Spleen (tissue), 11 donors: ENCODE results near the gene ZNF862. TPM values are rescaled to one million over a fixed set of nuclear protein-coding genes. Genes with fewer than 3 reads are reported as not detected.

ENCODE experiments used
- DNase-seq: peaks from one replicate; pipeline ENCODE4 v3.0.0-alpha.2; 2020
- H3K27ac ChIP-seq, 8 donors: fragments of 200-600 bp; sonication (generic) in 7 of 8; 1 replicate in 4 of 8; 2 replicates in 4 of 8; pipeline versions ENCODE4 v1.5.0 to v1.8.0; 2016 to 2021; ENCODE audit warnings: inconsistent platforms in 4 of 8, mild to moderate bottlenecking in 4 of 8, moderate library complexity in 1 of 8
- H3K27me3 ChIP-seq, 7 donors: fragments of 200-600 bp; sonication (generic) in 6 of 7; replicated peaks in 1 of 7; 1 replicate in 4 of 7; 2 replicates in 3 of 7; pipeline versions ENCODE4 v1.5.0 to v1.8.0; 2016 to 2021; ENCODE audit warnings: inconsistent platforms in 3 of 7, mild to moderate bottlenecking in 1 of 7
- H3K36me3 ChIP-seq, 6 donors: fragments of 200-600 bp; sonication (generic) in 5 of 6; 1 replicate in 4 of 6; 2 replicates in 2 of 6; pipeline versions ENCODE4 v1.5.0 to v1.8.0; 2016 to 2021; ENCODE audit warnings: inconsistent platforms in 2 of 6
- H3K4me1 ChIP-seq, 6 donors: fragments of 200-600 bp; sonication (generic) in 5 of 6; 1 replicate in 3 of 6; 2 replicates in 3 of 6; pipeline versions ENCODE4 v1.5.0 to v1.8.0; 2016 to 2021; ENCODE audit warnings: inconsistent platforms in 3 of 6
- H3K4me3 ChIP-seq, 8 donors: fragments of 200-600 bp; sonication (generic) in 7 of 8; 1 replicate in 4 of 8; 2 replicates in 4 of 8; pipeline versions ENCODE4 v1.5.0 to v1.8.0; 2016 to 2021; ENCODE audit warnings: inconsistent platforms in 4 of 8, mild to moderate bottlenecking in 4 of 8, moderate library complexity in 2 of 8
- H3K9me3 ChIP-seq, 8 donors: fragments of 200-600 bp; sonication (generic) in 7 of 8; 1 replicate in 4 of 8; 2 replicates in 4 of 8; pipeline versions ENCODE4 v1.5.0 to v1.8.0; 2016 to 2021; ENCODE audit warnings: inconsistent platforms in 4 of 8
- CTCF ChIP-seq, 11 experiments: fragments of 200-600 bp in 7 of 11; fragments of 450-650 bp in 4 of 11; sonication (generic) in 4 of 11; IDR thresholded peaks in 8 of 11; conservative IDR thresholded peaks in 3 of 11; 1 replicate in 7 of 11; 2 replicates in 4 of 11; pipeline versions ENCODE4 v1.4.0 to v1.8.0; 2016 to 2021; ENCODE audit warnings: antibody characterized with exemption in 11 of 11, inconsistent platforms in 4 of 11, mild to moderate bottlenecking in 1 of 11
- POLR2A ChIP-seq, 3 donors: fragments of 450-650 bp; IDR thresholded peaks; one replicate each; pipeline ENCODE4 v1.5.1; 2017; ENCODE audit warnings: antibody characterized with exemption in 3 of 3, mild to moderate bottlenecking in 1 of 3
- POLR2AphosphoS5 ChIP-seq, 3 donors: sonication (generic); formaldehyde crosslinking; IDR thresholded peaks; one replicate each; pipeline ENCODE4 v1.5.1; 2017; ENCODE audit warnings: antibody characterized with exemption in 3 of 3
- WGBS, 5 donors: extraction: QIAGEN DNeasy Blood & Tissue Kit in 3 of 5; methylation state at CpG; one replicate each; pipeline versions ENCODE4 v1.1.5 to v1.1.7; 2013 to 2018; 5-methylcytosine and 5-hydroxymethylcytosine counted together
- intact Hi-C: fragments of 100-400 bp; cut with DNase I; formaldehyde crosslinking; loops from one replicate; pipeline ENCODE4 v1.15.0; 2023; ENCODE audit warnings: low total_unique reads
- polyA plus RNA-seq, 3 donors: library from polyadenylated mRNA; stranded (reverse); fragments of 200-250 nt; gene quantifications; one replicate each; pipeline ENCODE4 v1.2.1, GENCODE V29; 2013
- total RNA-seq, 7 donors: library from RNA; depleted of rRNA in 3 of 7; stranded (reverse); fragments of >200 nt in 3 of 7; fragmentation: NEBNext Ultra II Directional in 4 of 7; extraction: Animal tissue kit (Norgen Biotek cat#: 25700) in 4 of 7; gene quantifications; one replicate each; pipeline versions ENCODE4 v1.1.0 to v1.2.1, GENCODE V29; 2016 to 2021
- donor health status: healthy with polysubstance abuse.
- donor health status: DM: no; HTN: no; CAD: no; lungs with moderate emphysema.
- donor health status: DM: no; HTN: no; CAD: no.
- donor health status: Bipolar disorder and iron deficiency.
- donor health status: healthy.
- donor health status: DM: no; HTN: no; CAD: no.
- donor health status: DM: yes; HTN: yes; CAD: no.

Gene ZNF862
- total and polyA plus RNA-seq, 10 donors = 4.4 to 39.8 (median 25.4) TPM

- WGBS, 5 donors = 62 to 82% (median 80%) methylated on average over 5 to 6 of the region's 6 CpGs
- Histone ChIP-seq H3K4me1 (peaks cover 0 to 12% (median 8%) of the 10 kb centered on the region in 6 donors), H3K27me3 (peaks cover 0 to 49% (median 21%) of the 10 kb centered on the region in 7 donors), H3K9me3 (no peaks in the 10 kb centered on the region), H3K36me3 (no peaks in the 10 kb centered on the region), H3K27ac (no peak overlapping the region), H3K4me3 (no peak overlapping the region)
- DNase-seq = no peak
- no peak for TF ChIP-seq POLR2AphosphoS5 (IDR thresholded peaks at IDR 0.05)
- intact Hi-C loops = loop anchor here (10.0 kb wide), 1 partner anchor 130 kb away; no protein-coding TSS in a partner anchor
Observed at GRCh38 chr7:149794661-149795060, 43.5 kb upstream of the ZNF862 start.

- no peak for DNase-seq
- WGBS, 5 donors = 76 to 91% (median 89%) methylated on average over 6 to 10 of the region's 10 CpGs
- Histone ChIP-seq H3K9me3 (no peaks in the 10 kb centered on the region), H3K27me3 (peaks cover 0 to 44% (median 16%) of the 10 kb centered on the region in 7 donors), H3K4me3 (no peak overlapping the region), H3K36me3 (no peaks in the 10 kb centered on the region), H3K4me1 (peaks cover 0 to 8% (median 4%) of the 10 kb centered on the region in 6 donors), H3K27ac (no peak overlapping the region)
- TF ChIP-seq CTCF (IDR thresholded peaks at IDR 0.05 in 8 of 11, conservative IDR thresholded peaks at IDR 0.05 in 3 of 11) = no peak
- intact Hi-C loops = loop anchor here (10.0 kb wide), 1 partner anchor 130 kb away; no protein-coding TSS in a partner anchor
Observed at GRCh38 chr7:149795126-149795525, 43.0 kb upstream of the ZNF862 start.

- H3K27ac ChIP-seq = no peak overlapping the region
- H3K36me3 ChIP-seq = no peaks in the 10 kb centered on the region
- DNase-seq = no peak
- WGBS, 5 donors = 93 to 96% (median 94%) methylated on average over 14 to 19 of the region's 19 CpGs
- intact Hi-C loops = loop anchor here (10.0 kb wide), 1 partner anchor 132 kb away; no protein-coding TSS in a partner anchor
- no peak overlapping the region for H3K4me3 ChIP-seq
- H3K27me3 ChIP-seq = peaks cover 0 to 31% (median 4%) of the 10 kb centered on the region in 7 donors
- no peak for TF ChIP-seq POLR2AphosphoS5 (IDR thresholded peaks at IDR 0.05)
- TF ChIP-seq POLR2A (IDR thresholded peaks at IDR 0.05) = no peak
- TF ChIP-seq CTCF (IDR thresholded peaks at IDR 0.05 in 8 of 11, conservative IDR thresholded peaks at IDR 0.05 in 3 of 11) = no peak
- H3K9me3 ChIP-seq = no peaks in the 10 kb centered on the region
- H3K4me1 ChIP-seq = no peaks in the 10 kb centered on the region
Observed at GRCh38 chr7:149796287-149796860, 41.8 kb upstream of the ZNF862 start.

- no peak for DNase-seq
- WGBS, 5 donors = 73 to 87% (median 85%) methylated on average over 7 of the region's 7 CpGs
- H3K4me3 ChIP-seq = no peak overlapping the region
- H3K27ac ChIP-seq = no peak overlapping the region
- no peak for TF ChIP-seq CTCF (IDR thresholded peaks at IDR 0.05 in 8 of 11, conservative IDR thresholded peaks at IDR 0.05 in 3 of 11)
- TF ChIP-seq POLR2A (IDR thresholded peaks at IDR 0.05) = no peak
- no peak for TF ChIP-seq POLR2AphosphoS5 (IDR thresholded peaks at IDR 0.05)
- H3K27me3 ChIP-seq = peaks cover 0 to 17% (median 0%) of the 10 kb centered on the region in 7 donors
- H3K4me1 ChIP-seq = no peaks in the 10 kb centered on the region
- H3K9me3 ChIP-seq = no peaks in the 10 kb centered on the region
- intact Hi-C loops = loop anchor here (10.0 kb wide), 1 partner anchor 133 kb away; no protein-coding TSS in a partner anchor
- H3K36me3 ChIP-seq = no peaks in the 10 kb centered on the region
Observed at GRCh38 chr7:149797771-149798170, 40.4 kb upstream of the ZNF862 start.
